Heart right ventricle (tissue), 16 donors: ENCODE measurements around the gene UBASH3B. TPM values are rescaled to one million over a fixed set of nuclear protein-coding genes. Genes with fewer than 3 reads are reported as not detected.

Experiments used
- ATAC-seq, 8 donors: fragments of 200-7000 bp; cut with Tn5 transposase; one replicate each; pipeline ENCODE4 v1.9.1; 2020; ENCODE audit warnings: mild to moderate bottlenecking in 8 of 8, moderate library complexity in 8 of 8, moderate number of reproducible peaks in 1 of 8
- DNase-seq, 2 donors: peaks; one replicate each; pipeline ENCODE4 v3.0.0-alpha.2; 2020
- H3K27ac ChIP-seq, 10 donors: fragments of 200-600 bp; sonication (generic) in 2 of 10; one replicate each; pipeline versions ENCODE4 v1.5.0 to v1.8.0; 2020 to 2022; ENCODE audit warnings: mild to moderate bottlenecking in 3 of 10
- H3K27me3 ChIP-seq, 7 donors: fragments of 200-600 bp; one replicate each; pipeline ENCODE4 v1.8.0; 2021 to 2022; ENCODE audit warnings: mild to moderate bottlenecking in 2 of 7
- H3K36me3 ChIP-seq, 9 donors: fragments of 200-600 bp; sonication (generic) in 1 of 9; one replicate each; pipeline versions ENCODE4 v1.5.0 to v1.8.0; 2020 to 2022; ENCODE audit warnings: mild to moderate bottlenecking in 2 of 9
- H3K4me1 ChIP-seq, 9 donors: fragments of 200-600 bp; sonication (generic) in 1 of 9; one replicate each; pipeline versions ENCODE4 v1.5.0 to v1.8.0; 2020 to 2022; ENCODE audit warnings: mild to moderate bottlenecking in 4 of 9
- H3K4me3 ChIP-seq, 10 donors: fragments of 200-600 bp; sonication (generic) in 2 of 10; one replicate each; pipeline versions ENCODE4 v1.5.0 to v1.8.0; 2020 to 2022; ENCODE audit warnings: mild to moderate bottlenecking in 7 of 10, moderate library complexity in 2 of 10
- H3K9me3 ChIP-seq, 11 donors: fragments of 200-600 bp in 10 of 11; sonication (generic) in 2 of 11; one replicate each; pipeline versions ENCODE4 v1.5.0 to v1.8.0; 2013 to 2022; ENCODE audit warnings: mild to moderate bottlenecking in 2 of 11, control low read depth in 1 of 11, moderate library complexity in 1 of 11
- WGBS, 2 donors: extraction: QIAGEN DNeasy Blood & Tissue Kit; methylation state at CpG; one replicate each; pipeline ENCODE4 v1.1.7; 2013; ENCODE audit warnings: inconsistent platforms in 1 of 2; 5-methylcytosine and 5-hydroxymethylcytosine counted together
- intact Hi-C, 10 donors: fragments of 100-400 bp; cut with DNase I; formaldehyde crosslinking; loops; one replicate each; pipeline versions ENCODE4 v1.11.1 to v1.14.2; 2022
- polyA plus RNA-seq, 2 donors: library from polyadenylated mRNA; stranded (reverse); fragments of 200-250 nt; gene quantifications; one replicate each; pipeline ENCODE4 v1.2.3, GENCODE V29; 2013
- total RNA-seq, 10 donors: library from RNA; stranded (reverse); fragmentation: NEBNext Ultra II Directional in 3 of 10; extraction: Animal tissue kit (Norgen Biotek cat#: 25700) in 3 of 10; gene quantifications; one replicate each; pipeline versions ENCODE4 v1.2.1 to v1.2.4, GENCODE V29; 2021 to 2023
- TF ChIP-seq, protein P1 (sequence below), 9 donors: fragments of 200-600 bp; sonication (generic) in 2 of 9; IDR thresholded peaks; one replicate each; pipeline versions ENCODE4 v1.5.0 to v1.8.0; 2021 to 2022; ENCODE audit warnings: antibody characterized with exemption in 9 of 9, mild to moderate bottlenecking in 5 of 9, moderate library complexity in 1 of 9
- donor health status: Arrhythmogenic right ventricular cardiomyopathy.
- donor health status: ischemic (EF 13 %, LVEDD 7.1; RV severe dilation, severe dysfunction).
- donor health status: healthy with polysubstance abuse.
- donor health status: DM: no; HTN: yes; CAD: no.
- donor health status: DM: no; HTN: no; CAD: no.
- donor health status: ischemic (EF 25% LVEDD 6.9; RV normal size, moderate dysfunction).
- donor health status: ischemic (EF 25% LVEDD 5.7; RV mildly dilated, moderate dysfunction).
- donor health status: healthy.
- donor health status: DM: yes; HTN: yes; CAD: no.
- donor health status: Ischemic cardiomyopathy.
- donor health status: ischemic (EF 35%, LVEDD 5.7; RV mildly dilated, moderate dysfunction).
- donor health status: nonischemic (EF 11% LVEDD 7.7; RV severe dilation, severe dysfunction).
- donor health status: DM: yes; HTN: yes; CAD: no.
- donor health status: PGD.
- donor health status: ischemic (EF 29% LVEDD 5.4; RV normal size, mild dysfunction).
- donor health status: nonischemic (EF 23%, LVEDD 6.1; RV moderate dilation, normal function).

Gene UBASH3B
- total and polyA plus RNA-seq, 12 donors: 0.51 to 8.0 (median 1.5) TPM

DNA sequence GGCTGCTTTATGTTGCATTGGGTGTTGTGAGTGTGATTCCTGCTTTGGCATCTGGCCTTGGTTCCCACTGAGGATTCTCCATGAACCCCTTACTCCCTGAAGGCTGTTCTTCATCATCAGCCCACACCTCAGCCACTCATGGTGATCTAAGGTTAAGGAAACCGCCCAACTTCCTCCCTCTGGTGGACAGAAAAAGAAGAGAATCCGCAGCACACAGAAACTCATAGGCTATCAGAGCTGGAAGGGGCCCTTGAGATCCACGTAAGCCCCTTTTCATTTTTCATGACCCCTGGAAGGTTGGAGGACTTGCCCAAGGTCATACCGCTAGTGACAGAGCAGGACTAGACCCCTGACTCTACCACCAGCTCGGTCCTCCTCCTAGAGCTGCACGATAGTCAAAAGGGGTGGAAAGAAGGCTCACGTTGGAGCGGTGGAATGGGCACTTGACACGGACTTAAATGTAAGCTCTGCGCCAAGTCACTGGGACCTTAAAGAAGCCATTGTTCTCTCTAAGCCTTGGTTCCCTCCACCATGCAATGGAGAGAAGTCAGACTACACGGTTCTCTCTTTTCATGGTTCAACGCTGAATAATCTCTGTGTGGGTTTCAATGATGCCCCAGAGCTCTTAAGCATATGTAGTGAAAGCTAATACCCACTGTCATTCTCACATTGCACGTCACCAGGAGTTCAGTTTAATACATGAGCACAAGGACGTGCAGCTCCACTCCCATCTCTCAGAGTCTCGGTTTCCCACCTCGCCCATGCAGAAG, 99.2 kb downstream of the UBASH3B start:
- Histone ChIP-seq H3K4me3 (no peak overlapping the region), H3K27me3 (peaks cover 0 to 5% (median 0%) of the 10 kb centered on the region in 7 donors), H3K4me1 (peaks cover 0 to 39% (median 6%) of the 10 kb centered on the region in 9 donors), H3K27ac (peak overlapping the region in 1 of 10 donors; percentile 56), H3K36me3 (no peaks in the 10 kb centered on the region), H3K9me3 (no peaks in the 10 kb centered on the region)
- intact Hi-C loops: loop anchor here in 1 of 10 donors (5.0 to 10.0 kb wide), 2 partner anchors 77 to 100 kb away; partner anchors contain the start of gene UBASH3B
- ATAC-seq (peak in 1 of 8 donors; percentile 52), DNase-seq (no peak)
- 83 to 87% methylated on average over 16 of the region's 16 CpGs for WGBS, 2 donors
- TF ChIP-seq, protein P1, sequence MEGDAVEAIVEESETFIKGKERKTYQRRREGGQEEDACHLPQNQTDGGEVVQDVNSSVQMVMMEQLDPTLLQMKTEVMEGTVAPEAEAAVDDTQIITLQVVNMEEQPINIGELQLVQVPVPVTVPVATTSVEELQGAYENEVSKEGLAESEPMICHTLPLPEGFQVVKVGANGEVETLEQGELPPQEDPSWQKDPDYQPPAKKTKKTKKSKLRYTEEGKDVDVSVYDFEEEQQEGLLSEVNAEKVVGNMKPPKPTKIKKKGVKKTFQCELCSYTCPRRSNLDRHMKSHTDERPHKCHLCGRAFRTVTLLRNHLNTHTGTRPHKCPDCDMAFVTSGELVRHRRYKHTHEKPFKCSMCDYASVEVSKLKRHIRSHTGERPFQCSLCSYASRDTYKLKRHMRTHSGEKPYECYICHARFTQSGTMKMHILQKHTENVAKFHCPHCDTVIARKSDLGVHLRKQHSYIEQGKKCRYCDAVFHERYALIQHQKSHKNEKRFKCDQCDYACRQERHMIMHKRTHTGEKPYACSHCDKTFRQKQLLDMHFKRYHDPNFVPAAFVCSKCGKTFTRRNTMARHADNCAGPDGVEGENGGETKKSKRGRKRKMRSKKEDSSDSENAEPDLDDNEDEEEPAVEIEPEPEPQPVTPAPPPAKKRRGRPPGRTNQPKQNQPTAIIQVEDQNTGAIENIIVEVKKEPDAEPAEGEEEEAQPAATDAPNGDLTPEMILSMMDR (IDR thresholded peaks at IDR 0.05): peak in 7 of 9 donors; percentile 15 to 55 (median 31)

DNA sequence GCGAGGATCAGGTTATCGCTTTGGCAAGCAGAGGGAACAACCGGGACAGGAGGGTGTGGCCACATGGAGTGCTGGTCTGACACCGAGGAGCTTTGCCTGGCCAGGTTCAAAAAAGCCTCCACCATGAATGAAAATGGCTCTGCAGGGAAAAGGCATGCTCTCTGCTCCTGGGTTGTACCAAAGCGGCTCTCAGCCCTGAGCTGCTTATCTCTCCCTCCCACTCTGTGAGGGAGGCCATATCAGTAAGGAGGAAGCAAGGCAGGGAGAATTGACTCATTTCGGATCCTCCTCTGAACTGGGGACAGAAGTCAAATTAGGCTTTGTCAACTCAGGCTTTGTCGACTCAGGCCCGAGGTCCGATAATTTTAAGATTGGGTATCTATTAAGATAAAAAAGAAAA, 99.9 kb downstream of the UBASH3B start:
- H3K4me1 ChIP-seq: peaks cover 0 to 36% (median 6%) of the 10 kb centered on the region in 9 donors
- peak overlapping the region in 1 of 10 donors; percentile 56 for H3K27ac ChIP-seq
- TF ChIP-seq, protein P1 (IDR thresholded peaks at IDR 0.05): no peak
- H3K9me3 ChIP-seq: no peaks in the 10 kb centered on the region
- H3K27me3 ChIP-seq: peaks cover 0 to 5% (median 0%) of the 10 kb centered on the region in 7 donors
- no peaks in the 10 kb centered on the region for H3K36me3 ChIP-seq
- peak in 3 of 8 donors; percentile 44 to 59 (median 50) for ATAC-seq
- no peak overlapping the region for H3K4me3 ChIP-seq
- DNase-seq: no peak
- intact Hi-C loops: loop anchor here in 1 of 10 donors (10.0 kb wide), 1 partner anchor 101 kb away; the partner anchor contains the start of gene UBASH3B
- 62 to 69% methylated on average over 9 of the region's 9 CpGs for WGBS, 2 donors

DNA sequence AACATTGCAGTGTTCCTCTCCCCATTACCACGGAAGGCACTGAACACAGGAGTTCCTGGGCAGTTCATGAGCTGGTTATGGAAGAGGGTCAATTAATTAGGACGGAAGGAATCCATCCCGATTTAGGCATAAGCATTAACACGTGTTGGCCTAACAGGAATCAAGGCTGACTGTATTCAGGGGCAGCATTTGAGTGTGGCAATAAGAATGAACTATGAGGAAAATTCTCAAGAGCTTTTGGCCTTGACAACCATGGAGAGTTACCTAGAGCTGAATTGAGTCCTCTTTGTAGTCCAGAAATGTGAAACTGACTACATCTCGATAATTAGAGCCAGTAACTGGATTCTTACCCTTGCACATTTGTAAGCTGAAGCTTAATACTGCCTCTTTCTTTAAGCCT, 100.4 kb downstream of the UBASH3B start:
- WGBS, 2 donors: 88 to 92% methylated on average over 5 of the region's 5 CpGs
- TF ChIP-seq, protein P1 (IDR thresholded peaks at IDR 0.05): no peak
- Histone ChIP-seq H3K27me3 (peaks cover 0 to 5% (median 0%) of the 10 kb centered on the region in 7 donors), H3K27ac (peak overlapping the region in 1 of 10 donors; percentile 56), H3K36me3 (no peaks in the 10 kb centered on the region), H3K4me3 (no peak overlapping the region), H3K9me3 (no peaks in the 10 kb centered on the region), H3K4me1 (peaks cover 0 to 36% (median 6%) of the 10 kb centered on the region in 9 donors)
- ATAC-seq: no peak
- DNase-seq: no peak
- intact Hi-C loops: loop anchor here in 1 of 10 donors (10.0 kb wide), 1 partner anchor 101 kb away; the partner anchor contains the start of gene UBASH3B

DNA sequence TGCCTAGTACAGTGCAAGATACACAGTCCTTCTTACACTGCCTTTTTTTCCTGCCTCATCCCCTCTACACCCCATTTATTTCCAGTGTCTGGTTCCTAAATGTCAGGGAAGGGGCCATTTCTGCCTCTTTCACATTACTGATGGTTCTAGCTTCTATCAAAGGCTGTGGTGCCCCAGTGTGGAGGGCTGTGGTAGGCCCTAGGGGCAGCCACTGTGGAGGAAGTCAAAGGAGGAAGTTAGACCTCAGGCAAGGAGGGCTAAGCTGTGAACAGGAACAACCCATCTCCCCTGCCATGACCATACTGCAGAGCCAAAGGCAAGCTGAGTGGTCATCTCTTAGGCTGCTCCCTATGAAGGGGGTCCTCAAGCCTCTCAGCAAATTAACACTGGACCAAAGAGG, 100.9 kb downstream of the UBASH3B start:
- intact Hi-C loops: loop anchor here in 1 of 10 donors (10.0 kb wide), 1 partner anchor 102 kb away; the partner anchor contains the start of gene UBASH3B
- Histone ChIP-seq H3K4me1 (peaks cover 0 to 36% (median 6%) of the 10 kb centered on the region in 9 donors), H3K27ac (peak overlapping the region in 1 of 10 donors; percentile 56), H3K9me3 (no peaks in the 10 kb centered on the region), H3K4me3 (no peak overlapping the region), H3K27me3 (peaks cover 0 to 5% (median 0%) of the 10 kb centered on the region in 7 donors), H3K36me3 (no peaks in the 10 kb centered on the region)
- DNase-seq: peak in 1 of 2 donors; percentile 22
- ATAC-seq: peak; percentile 61 to 84 (median 72)
- TF ChIP-seq, protein P1 (IDR thresholded peaks at IDR 0.05): peak in 5 of 9 donors; percentile 7 to 55 (median 20)
